Activated T-cell treated with anti-CD3 and anti-CD28 coated beads, Interleukin-2, amount 50 U/mL, for 72 hours (primary cell): ENCODE results near the gene TENT5A. TPM values are rescaled to one million over a fixed set of nuclear protein-coding genes. Genes with fewer than 3 reads are reported as not detected.
"Not testable (repeated sequence)": the region's sequence is repeated elsewhere in the genome, so short reads cannot be mapped to it uniquely, and the experiment has no call there.

Source experiments
- ATAC-seq, 2 donors: fragments of 150-1000 bp; cut with Tn5 transposase; replicated peaks in 1 of 2; 2 replicates each; pipeline ENCODE4 v1.10.0; 2021; ENCODE audit warnings: moderate library complexity in 2 of 2, mild to moderate bottlenecking in 1 of 2
- DNase-seq, 2 donors: peaks; one replicate each; pipeline ENCODE4 v3.0.0; 2021 to 2022; ENCODE audit warnings: mixed read lengths in 1 of 2
- H3K27ac Mint-ChIP-seq: one replicate; pipeline ENCODE4 v1.8.0; 2022; ENCODE audit warnings: mild to moderate bottlenecking, moderate library complexity, mixed read lengths
- H3K27me3 Mint-ChIP-seq: one replicate; pipeline ENCODE4 v1.8.0; 2022; ENCODE audit warnings: low read depth, mixed read lengths
- H3K36me3 Mint-ChIP-seq, 2 donors: one replicate each; pipeline ENCODE4 v1.8.0; 2022; ENCODE audit warnings: mixed read lengths in 2 of 2, mild to moderate bottlenecking in 1 of 2; ENCODE audit not compliant: insufficient read depth in 2 of 2
- H3K4me1 Mint-ChIP-seq: one replicate; pipeline ENCODE4 v1.8.0; 2022; ENCODE audit warnings: low read depth, mixed read lengths
- H3K4me3 Mint-ChIP-seq, 2 donors: one replicate each; pipeline ENCODE4 v1.8.0; 2022; ENCODE audit warnings: mild to moderate bottlenecking in 2 of 2, mixed read lengths in 2 of 2, moderate library complexity in 2 of 2
- H3K9me3 Mint-ChIP-seq, 2 donors: one replicate each; pipeline ENCODE4 v1.8.0; 2022; ENCODE audit warnings: mixed read lengths in 2 of 2
- total RNA-seq, 2 donors: library from RNA; stranded (reverse); gene quantifications; one replicate each; pipeline ENCODE4 v1.2.3, GENCODE V29; 2022

The TENT5A gene
- total RNA-seq, 2 donors from 2014 or later: 1.7 to 2.4 TPM

DNA sequence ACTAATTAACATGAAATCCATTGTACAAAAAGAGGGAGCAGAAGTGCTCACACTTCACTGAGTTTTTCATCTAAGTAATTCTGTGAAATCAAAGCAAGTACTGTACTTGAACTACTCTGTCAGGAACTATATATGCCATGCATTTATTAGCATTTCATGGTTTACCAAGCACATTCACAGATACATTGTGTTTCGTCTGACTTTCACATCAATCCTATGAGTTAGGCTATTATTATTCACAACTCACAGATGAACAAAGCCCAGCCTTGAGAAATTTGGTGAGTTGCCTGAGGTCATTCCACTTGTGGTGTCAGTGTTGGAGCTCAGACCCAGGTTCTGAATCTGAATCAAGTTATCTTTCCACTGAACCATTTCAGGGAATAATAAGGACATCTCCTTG lies 33.7 kb upstream of the TENT5A start:
- H3K4me3 Mint-ChIP-seq: no peak overlapping the region
- H3K9me3 Mint-ChIP-seq: peaks cover 2 to 5% of the 10 kb centered on the region in 2 donors
- no peak overlapping the region for H3K27ac Mint-ChIP-seq
- H3K27me3 Mint-ChIP-seq: peaks cover 20% of the 10 kb centered on the region
- no peak for ATAC-seq
- DNase-seq: no peak
- H3K4me1 Mint-ChIP-seq: no peaks in the 10 kb centered on the region
- H3K36me3 Mint-ChIP-seq: no peaks in the 10 kb centered on the region

DNA sequence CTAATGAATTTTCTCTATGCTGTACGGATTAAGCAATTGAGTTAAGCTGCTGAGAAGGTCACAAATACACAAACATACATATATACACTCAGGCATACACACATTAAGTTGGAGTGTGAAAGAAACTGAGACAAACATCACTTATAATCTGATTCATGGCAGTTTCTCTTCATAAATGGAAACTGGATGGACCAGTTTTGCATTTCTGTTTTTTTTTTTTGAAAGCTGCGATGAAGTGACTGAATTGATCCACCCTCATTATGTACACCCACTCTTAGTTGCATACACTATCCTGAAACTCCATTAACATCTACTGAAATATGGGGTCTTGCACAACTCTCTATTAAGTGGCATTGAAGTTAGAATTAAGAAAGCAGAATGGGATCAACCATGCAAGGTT lies 32.9 kb upstream of the TENT5A start:
- DNase-seq (no peak), ATAC-seq (no peak)
- Mint-ChIP-seq H3K27ac (no peak overlapping the region), H3K4me3 (no peak overlapping the region), H3K36me3 (no peaks in the 10 kb centered on the region), H3K4me1 (no peaks in the 10 kb centered on the region), H3K27me3 (peaks cover 20% of the 10 kb centered on the region), H3K9me3 (peaks cover 2 to 5% of the 10 kb centered on the region in 2 donors)

DNA sequence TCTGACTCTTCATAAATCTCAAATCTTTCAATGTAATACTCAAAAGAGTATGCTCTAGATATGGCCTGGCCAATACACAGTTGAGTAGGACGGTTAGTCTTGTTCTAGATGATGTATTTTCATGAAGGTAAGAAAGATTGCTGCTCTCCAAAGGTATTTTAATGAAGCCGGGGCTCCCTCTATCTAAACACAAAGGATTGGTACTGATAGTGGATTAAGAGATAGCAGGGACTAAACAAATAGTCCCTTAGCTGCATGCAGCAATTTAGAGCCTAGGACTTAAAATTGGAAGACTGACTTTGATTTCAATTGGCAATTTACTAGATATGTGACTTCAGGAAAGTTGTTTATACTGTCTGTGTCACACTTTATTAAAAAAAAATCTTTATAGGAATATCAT lies 31.4 kb upstream of the TENT5A start:
- Mint-ChIP-seq H3K9me3 (peaks cover 2 to 5% of the 10 kb centered on the region in 2 donors), H3K27ac (no peak overlapping the region), H3K36me3 (no peaks in the 10 kb centered on the region), H3K4me1 (no peaks in the 10 kb centered on the region), H3K4me3 (no peak overlapping the region), H3K27me3 (peaks cover 6% of the 10 kb centered on the region)
- DNase-seq (no peak), ATAC-seq (no peak)

DNA sequence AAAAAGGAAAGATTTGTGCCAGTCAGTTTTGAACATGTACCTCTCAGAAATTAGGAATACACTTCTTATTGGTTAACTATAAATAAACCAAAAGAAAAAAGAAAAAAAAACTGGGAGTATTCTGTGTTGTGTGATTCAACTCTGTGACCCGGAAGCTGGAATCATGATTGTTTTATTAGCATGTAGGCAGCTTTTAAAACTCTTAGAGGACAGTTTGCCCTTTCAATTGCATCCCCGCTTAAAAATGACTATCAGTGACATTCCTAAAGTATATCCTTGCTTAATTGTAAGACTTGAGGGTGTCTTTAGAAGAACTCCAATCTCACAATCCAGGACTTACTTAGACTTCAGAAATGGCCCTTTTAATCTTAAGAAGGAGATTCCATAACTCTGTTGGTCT lies 29.1 kb upstream of the TENT5A start:
- Mint-ChIP-seq H3K27me3 (peaks cover 6% of the 10 kb centered on the region), H3K36me3 (no peaks in the 10 kb centered on the region), H3K9me3 (peaks cover 2 to 5% of the 10 kb centered on the region in 2 donors), H3K27ac (no peak overlapping the region), H3K4me1 (no peaks in the 10 kb centered on the region), H3K4me3 (no peak overlapping the region)
- DNase-seq: no peak
- no peak for ATAC-seq

DNA sequence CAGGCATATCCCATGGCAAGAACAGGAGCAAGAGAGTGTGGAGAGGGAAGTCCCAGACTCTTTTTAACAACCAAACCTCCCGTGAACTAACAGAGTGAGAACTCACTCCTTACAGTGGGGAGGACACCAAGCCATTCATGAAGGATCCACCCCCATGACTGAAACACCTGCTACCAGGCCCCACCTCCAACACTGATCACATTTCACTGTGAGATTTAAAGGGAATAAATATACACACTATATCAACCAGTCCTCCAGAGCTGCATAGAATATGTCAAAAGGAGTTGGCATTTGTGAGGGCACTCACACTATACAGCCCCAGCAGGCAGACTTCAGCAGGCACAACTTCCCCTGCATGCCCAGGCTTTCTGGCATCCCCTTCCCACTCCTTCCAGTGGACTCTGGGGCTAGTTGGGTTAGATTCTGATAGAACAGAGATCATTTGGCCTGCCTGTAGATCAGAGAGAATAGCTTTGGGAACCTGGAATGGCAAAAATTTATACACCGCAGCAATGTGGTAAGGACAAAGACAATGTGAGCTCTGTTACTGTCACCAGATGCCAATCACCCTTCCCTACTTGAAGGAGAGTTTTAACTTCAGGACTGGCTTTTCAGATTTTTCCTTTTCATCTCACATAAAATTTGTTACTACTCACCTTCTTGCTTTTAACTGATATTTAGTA lies 25.2 kb upstream of the TENT5A start:
- Mint-ChIP-seq H3K4me3 (no peak overlapping the region), H3K4me1 (peaks cover 7% of the 10 kb centered on the region), H3K27ac (no peak overlapping the region), H3K9me3 (peaks cover 2 to 5% of the 10 kb centered on the region in 2 donors), H3K27me3 (no peaks in the 10 kb centered on the region), H3K36me3 (no peaks in the 10 kb centered on the region)
- DNase-seq: no peak
- ATAC-seq: no peak

DNA sequence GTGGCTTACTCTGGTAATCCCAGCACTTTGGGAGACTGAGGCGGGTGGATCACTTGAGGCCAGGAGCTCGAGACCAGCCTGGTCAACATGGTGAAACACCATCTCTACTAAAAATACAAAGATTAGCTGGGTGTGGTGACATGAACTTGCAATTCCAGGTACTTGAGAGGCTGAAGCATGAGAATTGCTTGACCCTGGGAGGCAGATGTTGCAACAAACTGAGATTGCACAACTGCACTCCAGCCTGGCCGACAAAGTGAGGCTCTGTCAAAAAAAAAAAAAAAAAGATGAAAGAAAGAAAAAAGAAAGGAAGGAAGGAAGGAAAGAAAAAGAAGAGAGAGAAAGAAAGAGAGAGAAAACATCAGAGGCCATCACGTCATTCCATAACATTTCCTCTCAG lies 23.7 kb upstream of the TENT5A start:
- H3K27me3 Mint-ChIP-seq, H3K27ac Mint-ChIP-seq, H3K4me3 Mint-ChIP-seq, ATAC-seq, H3K36me3 Mint-ChIP-seq, H3K9me3 Mint-ChIP-seq, DNase-seq, H3K4me1 Mint-ChIP-seq: not testable (repeated sequence)

DNA sequence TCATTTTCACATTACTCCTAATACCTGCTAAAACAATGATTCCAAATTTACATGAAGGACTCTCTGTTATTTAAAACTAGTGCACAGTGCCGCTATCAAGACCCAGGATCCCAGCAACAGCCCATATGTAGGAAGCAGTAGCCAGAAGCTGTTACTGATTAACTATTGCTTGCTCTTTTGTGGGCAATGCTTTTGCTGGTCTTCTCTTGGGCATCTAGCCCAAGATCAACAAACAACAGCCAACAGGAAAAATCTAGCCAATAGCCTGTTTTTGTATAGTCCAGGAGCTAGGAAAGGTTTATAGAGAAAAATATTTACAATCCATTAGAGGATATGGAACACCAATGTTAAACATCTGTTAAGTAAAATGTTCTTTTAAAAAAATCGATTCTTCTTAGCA lies 22.1 kb upstream of the TENT5A start:
- ATAC-seq: no peak
- no peak for DNase-seq

DNA sequence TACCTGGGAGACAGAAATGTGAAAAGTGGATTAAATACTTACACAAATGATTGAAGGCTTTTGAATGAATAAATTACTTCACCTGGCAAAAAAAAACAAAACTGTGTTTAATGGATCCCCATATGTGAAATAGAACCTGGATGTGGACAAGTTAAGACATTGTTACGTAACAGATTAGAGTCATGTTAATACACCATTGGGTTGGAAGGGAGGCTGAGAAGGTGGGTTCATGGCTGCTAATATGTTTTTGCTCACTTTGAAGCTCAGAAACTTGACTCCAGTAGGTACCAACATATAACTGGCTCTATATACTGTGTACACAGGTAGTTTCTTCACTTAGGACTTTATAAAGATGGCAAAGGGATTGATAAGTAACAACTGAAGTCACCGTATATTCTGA lies 21.4 kb upstream of the TENT5A start:
- Mint-ChIP-seq H3K4me3 (no peak overlapping the region), H3K9me3 (no peaks in the 10 kb centered on the region), H3K36me3 (no peaks in the 10 kb centered on the region), H3K27ac (no peak overlapping the region), H3K4me1 (peaks cover 9% of the 10 kb centered on the region), H3K27me3 (no peaks in the 10 kb centered on the region)
- no peak for DNase-seq
- no peak for ATAC-seq

More for the DNA sequence above, 22.1 kb upstream of the TENT5A start:
- Mint-ChIP-seq H3K4me1 (peaks cover 9% of the 10 kb centered on the region), H3K36me3 (no peaks in the 10 kb centered on the region), H3K27me3 (no peaks in the 10 kb centered on the region), H3K9me3 (no peaks in the 10 kb centered on the region), H3K4me3 (no peak overlapping the region), H3K27ac (no peak overlapping the region)

DNA sequence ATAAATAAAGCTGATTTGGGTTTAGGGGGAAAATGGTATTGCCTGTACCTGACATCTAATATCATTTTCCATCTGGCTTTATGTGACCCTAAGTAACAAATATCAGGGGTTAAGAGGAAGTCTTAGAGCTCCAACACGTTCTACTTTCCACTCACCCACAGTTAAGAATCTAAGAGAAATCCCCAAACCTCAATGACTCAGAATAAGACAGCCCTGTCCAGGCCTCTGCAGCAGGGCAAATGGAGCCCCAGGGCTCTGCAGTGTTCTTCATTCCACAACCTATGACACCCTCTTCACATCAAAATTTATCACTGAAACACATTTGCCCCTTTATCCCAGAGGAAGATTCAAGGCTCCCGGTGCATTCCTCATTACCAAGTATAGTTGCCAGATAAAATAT lies 20.3 kb upstream of the TENT5A start:
- Mint-ChIP-seq H3K36me3 (no peaks in the 10 kb centered on the region), H3K4me3 (no peak overlapping the region), H3K4me1 (peaks cover 9% of the 10 kb centered on the region), H3K27me3 (peaks cover 7% of the 10 kb centered on the region), H3K27ac (no peak overlapping the region), H3K9me3 (no peaks in the 10 kb centered on the region)
- DNase-seq (peak in 1 of 2 donors; percentile 17), ATAC-seq (peak; percentile 86 to 95)

DNA sequence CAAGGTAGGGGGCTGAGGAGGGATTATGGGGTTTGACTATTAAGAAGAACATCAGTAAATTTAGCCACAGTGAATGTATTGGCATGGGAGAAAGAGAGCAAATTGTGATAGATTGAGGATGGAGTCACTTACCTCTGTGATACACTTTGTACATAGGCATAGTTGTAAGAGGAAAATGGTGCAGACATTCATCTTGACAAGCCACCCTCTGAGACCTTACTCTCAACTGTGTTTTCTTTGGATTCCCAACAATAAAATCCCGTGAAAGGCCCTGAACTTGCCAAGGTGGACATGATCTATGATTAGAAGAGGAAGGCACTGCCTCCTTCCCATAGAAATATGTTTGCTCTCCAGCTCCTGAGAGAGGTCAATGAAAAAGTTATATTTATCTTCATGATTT lies 18.6 kb upstream of the TENT5A start:
- Mint-ChIP-seq H3K4me1 (peaks cover 9% of the 10 kb centered on the region), H3K27me3 (peaks cover 19% of the 10 kb centered on the region), H3K27ac (no peak overlapping the region), H3K36me3 (no peaks in the 10 kb centered on the region), H3K9me3 (no peaks in the 10 kb centered on the region), H3K4me3 (no peak overlapping the region)
- DNase-seq (no peak), ATAC-seq (no peak)

DNA sequence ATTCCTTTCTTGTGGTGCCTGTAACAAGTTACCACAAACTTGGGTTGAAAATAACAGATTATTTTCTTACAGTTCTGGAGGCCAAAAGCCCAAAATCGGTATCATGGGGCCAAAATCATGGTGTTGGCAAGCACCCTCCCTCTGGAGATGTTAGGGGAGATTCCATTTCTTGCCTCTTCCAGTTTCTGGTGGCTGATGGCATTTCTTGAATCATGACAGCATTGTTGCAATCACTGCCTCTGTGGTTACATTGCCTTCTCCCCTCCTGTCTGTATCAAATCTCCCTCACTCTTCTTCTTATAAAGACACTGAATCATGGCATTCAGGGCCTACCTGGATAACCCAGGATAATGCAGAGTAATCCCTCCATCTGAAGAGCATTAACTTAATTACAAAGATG lies 17.9 kb upstream of the TENT5A start:
- peaks cover 22% of the 10 kb centered on the region for H3K27me3 Mint-ChIP-seq
- no peak for DNase-seq
- H3K36me3 Mint-ChIP-seq: no peaks in the 10 kb centered on the region
- peaks cover 9% of the 10 kb centered on the region for H3K4me1 Mint-ChIP-seq
- no peak overlapping the region for H3K4me3 Mint-ChIP-seq
- ATAC-seq: no peak
- H3K27ac Mint-ChIP-seq: no peak overlapping the region
- H3K9me3 Mint-ChIP-seq: no peaks in the 10 kb centered on the region

DNA sequence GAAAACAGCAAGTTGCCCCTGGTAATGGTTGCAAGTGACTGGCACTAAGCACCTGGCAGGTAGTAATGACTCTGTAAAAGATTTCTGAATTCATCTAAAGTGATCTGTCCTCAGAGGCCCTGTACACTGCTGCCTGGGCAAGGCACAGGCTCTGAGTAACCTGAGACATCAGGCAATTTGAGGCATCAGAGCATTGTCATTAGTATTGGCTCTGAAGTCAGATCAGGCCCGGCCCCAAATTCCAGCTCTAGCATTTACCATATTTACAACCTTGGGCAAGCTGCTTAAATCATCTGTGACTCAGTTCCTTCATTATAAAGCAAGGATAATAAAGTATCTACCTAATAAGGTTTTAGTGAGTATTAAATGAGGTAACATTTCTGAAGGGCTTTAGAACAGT lies 17.3 kb upstream of the TENT5A start:
- Mint-ChIP-seq H3K36me3 (peaks cover 0 to 1% of the 10 kb centered on the region in 2 donors), H3K4me1 (peaks cover 9% of the 10 kb centered on the region), H3K27ac (no peak overlapping the region), H3K9me3 (no peaks in the 10 kb centered on the region), H3K4me3 (no peak overlapping the region), H3K27me3 (peaks cover 25% of the 10 kb centered on the region)
- DNase-seq (no peak), ATAC-seq (no peak)

DNA sequence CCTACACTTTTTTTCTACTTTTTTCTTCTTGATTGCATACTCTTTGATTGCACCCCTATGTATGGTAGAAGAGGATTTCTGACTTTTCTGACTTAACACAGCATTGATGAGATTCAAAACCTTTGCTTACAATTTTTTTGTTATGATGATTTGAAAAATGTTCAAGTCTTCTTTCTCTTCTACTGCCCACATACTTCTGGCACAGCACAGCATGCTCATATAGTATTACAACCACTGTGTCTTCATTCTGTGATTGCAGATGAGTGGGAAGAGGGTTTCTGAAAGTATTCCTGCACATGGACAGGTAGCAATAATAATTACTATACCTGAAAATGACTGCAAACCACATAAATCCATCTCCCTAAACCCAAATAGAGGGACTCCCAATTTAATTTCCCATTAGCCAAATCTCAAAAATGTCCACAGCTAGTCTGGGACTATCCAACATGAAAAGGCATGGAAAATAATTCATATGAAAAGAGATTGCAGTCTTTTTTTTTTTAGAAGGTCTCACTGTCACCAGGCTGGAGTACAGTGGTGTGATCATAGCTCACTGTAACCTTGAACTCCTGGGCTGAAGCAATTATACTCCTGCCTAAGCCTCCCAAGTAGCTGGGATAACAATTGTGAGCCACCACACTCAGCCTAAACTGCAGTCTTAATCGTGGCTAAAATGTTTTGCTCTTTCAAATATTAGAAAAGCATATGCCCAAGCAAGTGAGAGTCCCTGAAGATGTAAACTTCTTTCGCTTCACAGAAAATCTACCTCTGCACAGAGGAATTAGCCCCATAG lies 15.9 kb upstream of the TENT5A start:
- Mint-ChIP-seq H3K4me3 (no peak overlapping the region), H3K9me3 (no peaks in the 10 kb centered on the region), H3K27me3 (peaks cover 28% of the 10 kb centered on the region), H3K4me1 (peaks cover 8% of the 10 kb centered on the region), H3K36me3 (peaks cover 0 to 1% of the 10 kb centered on the region in 2 donors), H3K27ac (no peak overlapping the region)
- ATAC-seq: no peak
- no peak for DNase-seq
